NCI-H1048 (cell line): Measurements from ENCODE around the gene NCOR1.

ENCODE experiments used
- DNase-seq: peaks from one replicate; lab custom pipeline; 2025; lab: John Stamatoyannopoulos, UW

The NCOR1 gene

DNA sequence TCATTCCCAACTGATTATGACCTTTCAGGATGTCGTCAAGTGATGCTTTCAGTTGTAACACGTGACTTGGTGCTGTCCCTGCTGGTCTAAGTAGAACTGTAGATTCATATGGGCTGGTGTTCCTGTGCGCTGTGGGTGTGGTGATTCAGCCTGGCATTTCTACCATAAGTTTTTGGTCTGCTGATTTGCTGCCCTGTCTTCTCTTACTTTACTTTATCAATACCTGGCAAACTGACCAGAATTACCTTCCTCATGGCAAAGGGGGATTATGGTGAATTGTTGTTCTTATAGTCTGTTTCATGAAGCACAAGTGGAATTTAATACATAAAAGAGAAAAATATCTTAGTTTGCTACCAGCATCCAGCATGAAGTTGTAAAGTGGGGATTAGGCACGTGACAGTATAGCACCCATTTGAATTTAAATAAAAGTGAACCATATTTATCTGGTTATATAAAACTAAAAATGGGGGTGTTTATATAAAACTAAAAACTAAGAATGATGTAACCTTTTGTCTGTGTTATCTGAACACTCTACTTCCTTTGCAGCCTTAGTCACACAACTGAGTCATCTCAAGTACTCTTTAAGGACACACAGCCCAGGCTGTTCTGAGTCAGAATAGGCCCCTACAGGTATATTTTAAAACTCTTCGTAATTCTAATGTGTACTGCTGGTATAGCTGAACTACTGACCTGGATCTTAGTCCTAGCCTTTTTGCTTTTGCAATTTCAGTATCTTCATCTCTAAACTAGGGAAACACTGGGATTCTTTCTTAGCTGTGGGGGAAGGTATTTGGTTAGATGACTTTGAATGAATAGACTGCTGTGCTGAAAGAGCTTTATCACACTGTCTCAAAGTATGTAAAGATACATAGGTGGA lies 187.4 kb downstream of the NCOR1 start:
- DNase-seq, result no peak

GRCh38 chr17:16026895-16027294 lies 188.4 kb downstream of the NCOR1 start:
- DNase-seq, result no peak

DNA sequence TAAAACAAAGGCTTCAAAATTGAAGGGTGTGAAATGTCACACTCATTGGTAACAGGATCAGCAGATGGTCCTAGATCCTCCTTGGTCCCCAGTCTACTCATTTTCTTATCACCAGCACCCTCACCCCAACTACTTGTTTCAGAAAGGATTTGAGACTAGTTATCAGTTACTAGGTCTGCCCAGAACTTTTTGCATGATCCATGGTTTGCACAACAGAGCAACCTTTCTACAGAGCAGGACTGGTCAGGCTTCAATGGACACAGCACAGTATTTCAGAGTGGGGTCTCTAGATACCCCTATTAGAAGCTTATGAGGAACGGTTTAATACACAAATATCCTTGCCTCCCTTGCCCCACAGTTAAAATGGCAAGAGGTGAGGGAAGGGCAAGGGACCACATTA lies 190.1 kb downstream of the NCOR1 start:
- no peak for DNase-seq

- DNase-seq, result no peak
These were observed 191.5 kb downstream of the NCOR1 start for GRCh38 chr17:16023881-16024280.

DNA sequence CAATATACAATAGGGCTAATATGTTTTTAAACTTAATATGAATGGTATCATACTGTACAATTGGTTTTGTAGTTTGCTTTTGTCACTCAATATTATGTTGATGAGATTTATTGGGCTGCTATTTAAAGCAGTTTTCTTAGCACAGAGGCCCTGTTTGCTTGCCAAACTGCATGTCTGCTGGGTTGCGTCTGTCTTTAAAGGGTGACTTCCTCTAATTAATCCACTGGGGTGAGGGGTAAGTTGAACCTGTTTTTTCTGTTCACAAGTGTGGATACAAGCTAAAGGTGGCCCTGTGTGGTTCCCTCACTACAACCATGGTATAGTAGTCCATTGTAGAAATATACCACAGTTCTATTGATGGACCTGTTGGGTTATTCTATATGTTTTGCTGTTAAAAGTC lies 196.0 kb downstream of the NCOR1 start:
- DNase-seq, result no peak

- no peak for DNase-seq
These were observed 201.4 kb downstream of the NCOR1 start for GRCh38 chr17:16013943-16014407.

DNA sequence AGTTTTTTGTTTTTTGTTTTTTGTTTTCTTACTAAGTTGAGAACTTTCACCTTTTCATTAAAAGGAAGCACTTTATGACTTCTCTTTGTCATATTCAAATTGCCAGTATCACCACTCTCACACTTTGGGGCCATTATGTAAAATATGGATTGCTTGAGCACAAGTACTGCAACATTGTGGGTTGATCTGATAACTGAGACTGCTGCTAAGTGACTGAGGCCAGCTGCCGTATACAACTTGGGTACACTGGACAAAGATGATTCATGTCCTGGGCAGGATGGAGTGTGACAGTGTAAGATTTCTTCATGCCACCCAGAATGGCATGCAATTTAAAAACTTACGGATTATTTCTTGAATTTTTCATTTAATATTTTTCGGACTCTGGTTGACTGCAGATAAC lies 207.9 kb downstream of the NCOR1 start:
- DNase-seq, result no peak

DNA sequence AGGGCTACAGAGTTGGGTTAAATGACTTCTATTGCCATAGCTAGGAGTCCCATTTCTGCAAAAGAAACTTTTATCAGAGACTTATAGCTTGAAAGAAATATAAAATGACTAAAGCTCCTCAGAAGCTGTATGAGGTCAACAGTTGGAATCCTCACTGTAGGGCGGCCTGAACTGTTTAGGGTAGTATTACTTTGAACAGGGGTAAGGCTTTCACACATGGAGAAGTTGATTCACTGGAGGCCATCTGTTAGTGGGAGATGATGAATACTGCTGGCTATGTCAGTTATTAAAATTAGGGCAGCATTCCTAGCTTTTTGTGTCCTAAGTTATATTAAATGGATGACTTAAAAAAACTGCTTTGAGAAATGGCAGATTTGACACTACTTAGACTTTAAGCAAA lies 209.7 kb downstream of the NCOR1 start:
- no peak for DNase-seq

GRCh38 chr17:16003841-16004240 lies 211.5 kb downstream of the NCOR1 start:
- no peak for DNase-seq

- no peak for DNase-seq
These were observed 212.6 kb downstream of the NCOR1 start for GRCh38 chr17:16002708-16003260.

DNA sequence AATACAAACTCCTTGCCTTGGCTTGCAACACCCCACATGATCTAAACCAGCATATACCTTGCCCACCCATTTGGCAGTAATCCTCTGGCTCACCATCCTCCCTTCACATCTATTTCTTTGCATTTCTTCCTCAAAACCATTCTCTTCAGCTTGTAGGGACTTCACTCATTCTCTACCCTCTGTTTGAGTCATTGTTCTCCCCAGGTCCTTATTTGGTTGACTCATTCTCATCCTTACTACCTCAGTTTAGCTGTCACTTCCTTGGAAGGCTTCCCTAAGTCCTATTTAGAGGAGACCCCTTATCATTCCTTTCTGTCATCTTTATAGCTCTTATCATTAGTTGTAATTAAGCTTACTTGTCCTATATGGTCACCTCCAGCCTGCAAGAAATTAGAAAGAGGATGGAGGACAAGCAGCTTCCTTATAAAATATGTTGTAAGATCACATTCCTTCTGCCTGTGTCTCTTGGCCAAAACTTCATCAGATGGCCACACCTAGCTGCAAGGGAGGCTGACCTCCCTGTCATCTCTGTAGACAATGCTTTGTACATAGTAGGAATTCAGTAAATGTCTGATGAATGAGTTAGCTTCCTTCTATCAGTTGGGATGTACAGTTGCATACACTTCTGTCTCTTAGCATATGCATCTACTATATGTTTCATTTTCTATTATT lies 214.0 kb downstream of the NCOR1 start:
- DNase-seq, result no peak

GRCh38 chr17:15999974-16000827 lies 215.1 kb downstream of the NCOR1 start:
- DNase-seq, result no peak

- DNase-seq, result peak; percentile 95
These were observed 216.0 kb downstream of the NCOR1 start, which contains the start of the genes TTC19 and ZSWIM7 for GRCh38 chr17:15999141-15999973. Gene TTC19 (plus strand): TSS chr17:15999824. CDS start chr17:15999849, 25 bp downstream. Gene ZSWIM7 (minus strand): TSS chr17:15999704. CDS start chr17:15999594, 110 bp downstream.

DNA sequence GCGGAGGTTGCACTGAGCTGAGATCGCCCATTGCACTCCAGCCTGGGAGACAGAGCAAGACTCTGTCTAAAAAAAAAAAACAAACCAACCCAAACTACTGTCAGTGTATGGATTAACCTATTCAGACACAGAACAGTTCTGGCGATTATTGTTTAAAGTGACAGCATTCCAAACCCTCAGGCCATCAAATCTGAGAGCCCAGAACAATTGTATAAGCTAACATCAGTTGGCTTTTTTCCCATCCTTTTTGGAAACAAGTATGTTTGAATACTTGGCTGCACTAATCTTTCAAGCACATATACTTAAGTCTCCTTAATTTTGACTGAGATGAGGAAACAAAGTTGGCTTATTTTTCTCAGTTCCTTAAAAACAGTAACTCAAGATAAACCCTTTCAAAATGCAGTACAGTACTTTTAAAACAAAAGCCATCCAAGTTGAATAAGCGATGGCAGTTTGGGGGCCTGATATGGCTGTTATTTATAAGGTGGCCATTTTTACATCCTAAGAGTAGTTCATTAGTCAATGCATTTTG lies 217.2 kb downstream of the NCOR1 start:
- no peak for DNase-seq

DNA sequence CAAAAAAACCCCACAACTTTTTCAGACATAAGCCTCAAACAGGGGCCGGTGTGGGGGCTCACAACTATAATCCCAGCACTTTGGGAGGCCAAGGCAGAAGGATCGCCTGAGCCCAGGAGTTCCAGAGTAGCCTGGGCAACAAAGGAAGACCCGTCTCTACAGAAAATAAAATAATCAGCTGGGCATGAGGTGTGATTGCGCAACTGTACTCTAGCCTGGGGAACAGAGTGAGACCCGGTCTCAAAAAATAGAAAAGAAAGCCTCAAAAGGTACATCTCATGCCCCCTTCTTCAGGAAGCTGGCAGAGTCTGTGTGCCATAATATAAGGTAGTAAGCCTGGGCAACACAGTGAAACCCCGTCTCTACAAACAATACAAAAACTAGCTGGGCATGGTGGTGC lies 219.0 kb downstream of the NCOR1 start:
- DNase-seq, result no peak

DNA sequence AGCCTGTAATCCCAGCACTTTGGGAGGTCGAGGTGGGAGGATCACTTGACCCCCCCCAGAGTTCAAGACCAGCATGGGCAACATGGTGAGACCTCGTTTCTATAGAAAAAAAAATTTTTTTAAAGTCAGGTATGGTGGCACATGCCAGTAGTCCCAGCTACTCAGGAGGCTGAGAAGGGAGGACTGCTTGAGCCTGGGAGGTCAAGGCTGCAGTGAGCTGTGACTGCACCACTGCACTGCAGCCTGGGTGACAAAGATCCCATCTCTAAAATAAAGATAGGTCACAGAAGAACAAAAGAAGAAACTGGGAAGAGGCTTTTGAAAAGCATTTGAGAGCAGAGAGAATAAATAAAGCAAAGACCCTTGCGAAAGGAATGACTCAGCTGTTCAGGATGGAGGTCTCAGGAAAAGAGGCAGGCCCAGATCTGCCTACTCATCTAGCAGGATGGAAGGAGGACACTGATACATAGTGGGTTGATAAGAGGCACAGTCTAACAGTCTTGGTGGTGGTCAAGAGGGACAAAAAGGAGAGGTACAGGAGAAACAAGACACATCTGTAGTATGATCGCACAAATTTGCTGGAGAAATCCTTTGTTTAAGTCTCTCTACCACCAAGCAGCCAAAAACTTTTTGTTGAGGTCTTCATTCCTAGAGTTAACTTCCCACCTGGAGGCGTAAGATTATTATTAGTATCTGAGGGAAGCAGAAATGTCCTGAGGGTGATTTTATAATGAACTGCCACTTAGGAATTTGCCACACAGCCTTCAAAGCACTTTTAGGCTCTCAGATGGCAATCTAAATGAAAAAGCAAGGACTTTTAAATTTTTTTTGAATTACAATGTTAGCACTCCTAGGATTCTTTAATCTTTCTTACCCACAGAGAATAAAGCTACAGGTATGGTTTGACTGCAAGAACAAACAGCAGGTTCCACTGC lies 233.4 kb downstream of the NCOR1 start:
- no peak for DNase-seq

- DNase-seq, result no peak
These were observed 234.1 kb downstream of the NCOR1 start for GRCh38 chr17:15981208-15981607.
